SK-N-MC (cell line): ENCODE measurements around the gene MTREX.

Experiments used
- EZH2 ChIP-seq: fragments of 200-600 bp; sonication (generic); IDR thresholded peaks from one replicate; pipeline ENCODE4 v1.6.1; 2017; ENCODE audit warnings: antibody characterized with exemption
- FOXP2 ChIP-seq: optimal IDR thresholded peaks from 2 replicates; pipeline ENCODE3; 2011; ENCODE audit warnings: mild to moderate bottlenecking, moderate library complexity; ENCODE audit not compliant: insufficient read depth; ENCODE audit errors: extremely low read length, control extremely low read depth
- POLR2AphosphoS5 ChIP-seq: IDR thresholded peaks from 2 replicates; pipeline ENCODE4 v1.6.1; 2012; ENCODE audit warnings: mild to moderate bottlenecking, low read depth, low read length, borderline replicate concordance

GRCh38 chr5:55386356-55386755 is 78.6 kb downstream of the MTREX start:
- TF ChIP-seq EZH2: no peak
- TF ChIP-seq POLR2AphosphoS5: no peak
- TF ChIP-seq FOXP2: no peak
